HepG2 (cell line): ENCODE results near the gene FOXR1. TPM values are rescaled to one million over a fixed set of nuclear protein-coding genes. Genes with fewer than 3 reads are reported as not detected.
A peak's percentile ranks its signal among the peaks of the same experiment; 100 is the strongest.

Experiments
- GATA4 ChIP-seq: sonication (generic); IDR thresholded peaks from 2 replicates; pipeline ENCODE4 v1.6.1; 2016; ENCODE audit warnings: antibody characterized with exemption, low read depth, borderline replicate concordance
- GPN1 ChIP-seq: sonication (generic); formaldehyde crosslinking; IDR thresholded peaks from 2 replicates; pipeline ENCODE4 v1.5.1; 2020; ENCODE audit warnings: missing genetic modification reagents, borderline replicate concordance
- GTF3A ChIP-seq: sonication (generic); formaldehyde crosslinking; conservative IDR thresholded peaks from 2 replicates; pipeline ENCODE4 v1.4.0; 2020; ENCODE audit warnings: mild to moderate bottlenecking, missing genetic modification reagents
- HIVEP1 ChIP-seq: sonication (generic); formaldehyde crosslinking; IDR thresholded peaks from 2 replicates; pipeline ENCODE4 v1.4.0; 2020; ENCODE audit warnings: mild to moderate bottlenecking, missing genetic modification reagents
- MBNL3 ChIP-seq: fragments of 250-450 bp; sonication (Bioruptor Pico); conservative IDR thresholded peaks from 2 replicates; pipeline ENCODE4 v1.8.0; 2022; ENCODE audit warnings: mild to moderate bottlenecking, inconsistent platforms
- RAD51 ChIP-seq: fragments of 450-650 bp; IDR thresholded peaks from 2 replicates; pipeline ENCODE4 v1.6.1; 2016; ENCODE audit warnings: borderline replicate concordance
- WIZ ChIP-seq: sonication (generic); formaldehyde crosslinking; IDR thresholded peaks from 2 replicates; pipeline ENCODE4 v1.5.1; 2020; ENCODE audit warnings: mild to moderate bottlenecking, missing genetic modification reagents
- XRCC5 ChIP-seq: fragments of 200-400 bp; formaldehyde crosslinking; optimal IDR thresholded peaks from 2 replicates; pipeline ENCODE3; 2017; ENCODE audit warnings: mild to moderate bottlenecking, low read length
- ZNF24 ChIP-seq: fragments of 450-650 bp; IDR thresholded peaks from 2 replicates; pipeline ENCODE4 v1.6.1; 2017; ENCODE audit warnings: antibody characterized with exemption, mild to moderate bottlenecking
- ZNF282 ChIP-seq: fragments of 450-650 bp; IDR thresholded peaks from 2 replicates; pipeline ENCODE4 v1.6.1; 2018; ENCODE audit not compliant: partially characterized antibody
- ZNF430 ChIP-seq: sonication (generic); formaldehyde crosslinking; IDR thresholded peaks from 2 replicates; pipeline ENCODE4 v1.9.0; 2021; ENCODE audit warnings: mild to moderate bottlenecking, missing genetic modification reagents
- ZNF484 ChIP-seq: sonication (generic); formaldehyde crosslinking; IDR thresholded peaks from 2 replicates; pipeline ENCODE4 v1.5.1; 2020; ENCODE audit warnings: mild to moderate bottlenecking, low read depth, missing genetic modification reagents, borderline replicate concordance
- ZNF530 ChIP-seq: sonication (generic); formaldehyde crosslinking; IDR thresholded peaks from 2 replicates; pipeline ENCODE4 v1.5.0; 2020; ENCODE audit warnings: low read depth, mild to moderate bottlenecking, missing genetic modification reagents
- ZNF747 ChIP-seq: sonication (generic); formaldehyde crosslinking; IDR thresholded peaks from 2 replicates; pipeline ENCODE4 v1.8.1; 2023; ENCODE audit warnings: missing genetic modification reagents, mild to moderate bottlenecking, borderline replicate concordance
- ZNF775 ChIP-seq: sonication (generic); formaldehyde crosslinking; IDR thresholded peaks from 2 replicates; pipeline ENCODE4 v1.4.0; 2020; ENCODE audit warnings: missing genetic modification reagents, mild to moderate bottlenecking, moderate library complexity, borderline replicate concordance
- ZNF841 ChIP-seq: sonication (generic); formaldehyde crosslinking; IDR thresholded peaks from 2 replicates; pipeline ENCODE4 v1.8.1; 2023; ENCODE audit warnings: missing genetic modification reagents, borderline replicate concordance
- polyA plus RNA-seq, 8 experiments: library from polyadenylated mRNA; depleted of rRNA in 3 of 8; stranded (reverse) in 7 of 8; unstranded in 1 of 8; fragments of >200 nt; fragmentation: Illumina TruSeq in 4 of 8; extraction: Trizol in 4 of 8; gene quantifications; 2 replicates each; pipeline versions ENCODE4 v1.2.1 to v1.2.3, GENCODE V29; 2011 to 2016; ENCODE audit warnings: low read depth in 4 of 8, missing spikeins in 1 of 8, mixed read lengths in 1 of 8; ENCODE audit not compliant: insufficient read depth in 1 of 8
- total RNA-seq, 5 experiments: library from RNA; depleted of rRNA; stranded (reverse); fragments of >200 nt; fragmentation: Illumina TruSeq; extraction: Trizol; gene quantifications; 2 replicates each; pipeline ENCODE4 v1.2.3, GENCODE V29; 2016; ENCODE audit warnings: low read depth in 1 of 5
- TF ChIP-seq, protein P1 (sequence below): sonication (generic); formaldehyde crosslinking; IDR thresholded peaks from 2 replicates; pipeline ENCODE4 v1.5.0; 2020; ENCODE audit warnings: mild to moderate bottlenecking, missing genetic modification reagents, borderline replicate concordance
- TF ChIP-seq, protein P2 (sequence below): sonication (generic); formaldehyde crosslinking; IDR thresholded peaks from 2 replicates; pipeline ENCODE4 v1.4.0; 2020; ENCODE audit warnings: mild to moderate bottlenecking, missing genetic modification reagents
- TF ChIP-seq, protein P3 (sequence below): sonication (generic); formaldehyde crosslinking; conservative IDR thresholded peaks from 2 replicates; pipeline ENCODE4 v1.4.0; 2020; ENCODE audit warnings: mild to moderate bottlenecking, missing genetic modification reagents, moderate library complexity
- TF ChIP-seq, protein P4 (sequence below): sonication (generic); formaldehyde crosslinking; IDR thresholded peaks from 2 replicates; pipeline ENCODE4 v1.8.0; 2022; ENCODE audit warnings: missing genetic modification reagents, mild to moderate bottlenecking, moderate library complexity, borderline replicate concordance

Gene FOXR1
- total and polyA plus RNA-seq, 2 of the 13 experiments (the other 11 are each of a cell fraction or from before 2014, with no cell fraction given), result not detected

DNA sequence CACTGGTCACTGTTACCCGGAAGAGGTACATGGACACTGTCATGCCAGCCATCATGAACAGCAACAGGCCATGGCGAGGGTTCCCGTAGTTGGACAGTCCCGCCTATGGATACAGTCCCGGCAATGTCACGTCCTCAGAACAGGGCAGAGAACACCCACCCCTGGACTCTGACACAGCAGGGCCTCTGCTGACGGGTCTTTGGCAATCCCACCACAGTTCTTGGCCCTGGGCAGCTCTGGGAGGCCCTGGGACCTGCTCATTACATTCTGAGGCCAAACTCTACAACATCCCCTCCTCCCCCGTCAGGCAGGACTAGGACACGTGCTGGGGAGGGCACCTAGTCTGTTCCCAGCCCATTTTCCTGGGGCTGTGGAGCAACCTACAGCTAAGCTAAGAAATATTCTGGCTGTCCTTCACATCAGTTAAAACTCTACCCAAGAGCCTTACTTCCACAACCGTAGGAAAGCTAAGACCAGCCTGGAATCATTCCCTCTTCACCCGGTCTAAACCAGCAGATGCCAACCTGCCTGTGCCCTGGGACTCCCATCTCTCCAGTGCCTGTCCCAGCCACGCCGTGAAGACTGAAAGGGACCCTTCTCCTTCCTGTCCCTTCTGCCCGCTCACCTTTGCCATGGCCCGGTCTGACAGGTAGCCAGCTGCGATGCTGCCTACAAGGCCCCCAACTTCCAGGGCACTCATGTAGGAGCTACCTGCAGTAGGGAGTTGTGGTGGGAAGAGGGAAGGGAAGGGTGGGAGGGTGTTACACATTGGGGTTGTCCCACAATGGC lies 54.6 kb downstream of the FOXR1 start (continued):
- TF ChIP-seq WIZ (CRISPR knock-in tag), result no peak
- TF ChIP-seq, protein P1, sequence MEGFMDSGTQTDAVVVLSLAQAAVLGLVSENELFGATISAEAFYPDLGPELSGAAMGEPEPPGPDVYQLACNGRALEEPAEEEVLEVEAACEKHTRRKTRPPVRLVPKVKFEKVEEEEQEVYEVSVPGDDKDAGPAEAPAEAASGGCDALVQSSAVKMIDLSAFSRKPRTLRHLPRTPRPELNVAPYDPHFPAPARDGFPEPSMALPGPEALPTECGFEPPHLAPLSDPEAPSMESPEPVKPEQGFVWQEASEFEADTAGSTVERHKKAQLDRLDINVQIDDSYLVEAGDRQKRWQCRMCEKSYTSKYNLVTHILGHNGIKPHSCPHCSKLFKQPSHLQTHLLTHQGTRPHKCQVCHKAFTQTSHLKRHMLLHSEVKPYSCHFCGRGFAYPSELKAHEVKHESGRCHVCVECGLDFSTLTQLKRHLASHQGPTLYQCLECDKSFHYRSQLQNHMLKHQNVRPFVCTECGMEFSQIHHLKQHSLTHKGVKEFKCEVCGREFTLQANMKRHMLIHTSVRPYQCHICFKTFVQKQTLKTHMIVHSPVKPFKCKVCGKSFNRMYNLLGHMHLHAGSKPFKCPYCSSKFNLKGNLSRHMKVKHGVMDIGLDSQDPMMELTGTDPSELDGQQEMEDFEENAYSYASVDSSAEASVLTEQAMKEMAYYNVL (CRISPR knock-in tag), result no peak
- TF ChIP-seq HIVEP1 (CRISPR knock-in tag), result no peak
- TF ChIP-seq MBNL3, result no peak
- no peak for TF ChIP-seq ZNF775 (CRISPR knock-in tag)
- TF ChIP-seq, protein P2, sequence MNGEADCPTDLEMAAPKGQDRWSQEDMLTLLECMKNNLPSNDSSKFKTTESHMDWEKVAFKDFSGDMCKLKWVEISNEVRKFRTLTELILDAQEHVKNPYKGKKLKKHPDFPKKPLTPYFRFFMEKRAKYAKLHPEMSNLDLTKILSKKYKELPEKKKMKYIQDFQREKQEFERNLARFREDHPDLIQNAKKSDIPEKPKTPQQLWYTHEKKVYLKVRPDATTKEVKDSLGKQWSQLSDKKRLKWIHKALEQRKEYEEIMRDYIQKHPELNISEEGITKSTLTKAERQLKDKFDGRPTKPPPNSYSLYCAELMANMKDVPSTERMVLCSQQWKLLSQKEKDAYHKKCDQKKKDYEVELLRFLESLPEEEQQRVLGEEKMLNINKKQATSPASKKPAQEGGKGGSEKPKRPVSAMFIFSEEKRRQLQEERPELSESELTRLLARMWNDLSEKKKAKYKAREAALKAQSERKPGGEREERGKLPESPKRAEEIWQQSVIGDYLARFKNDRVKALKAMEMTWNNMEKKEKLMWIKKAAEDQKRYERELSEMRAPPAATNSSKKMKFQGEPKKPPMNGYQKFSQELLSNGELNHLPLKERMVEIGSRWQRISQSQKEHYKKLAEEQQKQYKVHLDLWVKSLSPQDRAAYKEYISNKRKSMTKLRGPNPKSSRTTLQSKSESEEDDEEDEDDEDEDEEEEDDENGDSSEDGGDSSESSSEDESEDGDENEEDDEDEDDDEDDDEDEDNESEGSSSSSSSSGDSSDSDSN (CRISPR knock-in tag), result no peak
- no peak for TF ChIP-seq ZNF530 (CRISPR knock-in tag)
- TF ChIP-seq, protein P3, sequence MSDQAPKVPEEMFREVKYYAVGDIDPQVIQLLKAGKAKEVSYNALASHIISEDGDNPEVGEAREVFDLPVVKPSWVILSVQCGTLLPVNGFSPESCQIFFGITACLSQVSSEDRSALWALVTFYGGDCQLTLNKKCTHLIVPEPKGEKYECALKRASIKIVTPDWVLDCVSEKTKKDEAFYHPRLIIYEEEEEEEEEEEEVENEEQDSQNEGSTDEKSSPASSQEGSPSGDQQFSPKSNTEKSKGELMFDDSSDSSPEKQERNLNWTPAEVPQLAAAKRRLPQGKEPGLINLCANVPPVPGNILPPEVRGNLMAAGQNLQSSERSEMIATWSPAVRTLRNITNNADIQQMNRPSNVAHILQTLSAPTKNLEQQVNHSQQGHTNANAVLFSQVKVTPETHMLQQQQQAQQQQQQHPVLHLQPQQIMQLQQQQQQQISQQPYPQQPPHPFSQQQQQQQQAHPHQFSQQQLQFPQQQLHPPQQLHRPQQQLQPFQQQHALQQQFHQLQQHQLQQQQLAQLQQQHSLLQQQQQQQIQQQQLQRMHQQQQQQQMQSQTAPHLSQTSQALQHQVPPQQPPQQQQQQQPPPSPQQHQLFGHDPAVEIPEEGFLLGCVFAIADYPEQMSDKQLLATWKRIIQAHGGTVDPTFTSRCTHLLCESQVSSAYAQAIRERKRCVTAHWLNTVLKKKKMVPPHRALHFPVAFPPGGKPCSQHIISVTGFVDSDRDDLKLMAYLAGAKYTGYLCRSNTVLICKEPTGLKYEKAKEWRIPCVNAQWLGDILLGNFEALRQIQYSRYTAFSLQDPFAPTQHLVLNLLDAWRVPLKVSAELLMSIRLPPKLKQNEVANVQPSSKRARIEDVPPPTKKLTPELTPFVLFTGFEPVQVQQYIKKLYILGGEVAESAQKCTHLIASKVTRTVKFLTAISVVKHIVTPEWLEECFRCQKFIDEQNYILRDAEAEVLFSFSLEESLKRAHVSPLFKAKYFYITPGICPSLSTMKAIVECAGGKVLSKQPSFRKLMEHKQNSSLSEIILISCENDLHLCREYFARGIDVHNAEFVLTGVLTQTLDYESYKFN (CRISPR knock-in tag), result peak; percentile 56; the same call in 1 of the 2 replicates
- TF ChIP-seq GATA4, result no peak
- 0 out of 2 replicates have a peak, but pooled peaks have one; percentile 10 for TF ChIP-seq ZNF430 (CRISPR knock-in tag)
- TF ChIP-seq ZNF24, result no peak
- no peak for TF ChIP-seq RAD51
- TF ChIP-seq ZNF484 (CRISPR knock-in tag), result no peak
- TF ChIP-seq, protein P4, sequence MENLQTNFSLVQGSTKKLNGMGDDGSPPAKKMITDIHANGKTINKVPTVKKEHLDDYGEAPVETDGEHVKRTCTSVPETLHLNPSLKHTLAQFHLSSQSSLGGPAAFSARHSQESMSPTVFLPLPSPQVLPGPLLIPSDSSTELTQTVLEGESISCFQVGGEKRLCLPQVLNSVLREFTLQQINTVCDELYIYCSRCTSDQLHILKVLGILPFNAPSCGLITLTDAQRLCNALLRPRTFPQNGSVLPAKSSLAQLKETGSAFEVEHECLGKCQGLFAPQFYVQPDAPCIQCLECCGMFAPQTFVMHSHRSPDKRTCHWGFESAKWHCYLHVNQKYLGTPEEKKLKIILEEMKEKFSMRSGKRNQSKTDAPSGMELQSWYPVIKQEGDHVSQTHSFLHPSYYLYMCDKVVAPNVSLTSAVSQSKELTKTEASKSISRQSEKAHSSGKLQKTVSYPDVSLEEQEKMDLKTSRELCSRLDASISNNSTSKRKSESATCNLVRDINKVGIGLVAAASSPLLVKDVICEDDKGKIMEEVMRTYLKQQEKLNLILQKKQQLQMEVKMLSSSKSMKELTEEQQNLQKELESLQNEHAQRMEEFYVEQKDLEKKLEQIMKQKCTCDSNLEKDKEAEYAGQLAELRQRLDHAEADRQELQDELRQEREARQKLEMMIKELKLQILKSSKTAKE, result no peak
- no peak for TF ChIP-seq GTF3A (CRISPR knock-in tag)
- TF ChIP-seq ZNF841 (CRISPR knock-in tag), result no peak
- no peak for TF ChIP-seq ZNF747 (CRISPR knock-in tag)
- TF ChIP-seq ZNF282, result no peak
- TF ChIP-seq GPN1 (CRISPR knock-in tag), result no peak
- no peak for TF ChIP-seq XRCC5
